ENCODE measurements around the gene KIAA1328. TPM values are rescaled to one million over a fixed set of nuclear protein-coding genes. Genes with fewer than 3 reads are reported as not detected.

Gene KIAA1328
- total and polyA plus RNA-seq, 9 of the 15 experiments (the other 6 are each of a cell fraction or from before 2014, with no cell fraction given): 4.0 to 8.6 (median 7.4) TPM

GRCh38 chr18:36828630-36829361 lies at the start of gene KIAA1328, which contains the start of gene TPGS2 (continued):
- TF ChIP-seq FOXJ3 (CRISPR knock-in tag; IDR thresholded peaks at IDR 0.05) (no peak), ZNF324 (CRISPR knock-in tag; IDR thresholded peaks at IDR 0.05) (no peak), SMAD4 (CRISPR knock-in tag; conservative IDR thresholded peaks at IDR 0.05) (peak; percentile 86), PHB2 (IDR thresholded peaks at IDR 0.05; ENCODE audit: low read depth) (no peak), ZNF41 (CRISPR knock-in tag; conservative IDR thresholded peaks at IDR 0.05) (no peak), ATF6 (CRISPR knock-in tag; IDR thresholded peaks at IDR 0.05) (no peak), PYGO2 (tag; IDR thresholded peaks at IDR 0.05) (no peak), MCM3 (IDR thresholded peaks at IDR 0.05) (no peak), MAFK (IDR thresholded peaks at IDR 0.05; ENCODE audit: low read length) (no peak), TCFL5 (CRISPR knock-in tag; conservative IDR thresholded peaks at IDR 0.05) (no peak), GMEB1 (CRISPR knock-in tag; IDR thresholded peaks at IDR 0.05) (no peak; the same call in 1 of the 2 replicates), ELK1 (CRISPR knock-in tag; IDR thresholded peaks at IDR 0.05) (no peak), KLF10 (CRISPR knock-in tag; IDR thresholded peaks at IDR 0.05) (no peak), PCBP2 (IDR thresholded peaks at IDR 0.05; ENCODE audit: low read depth, low read length, poor library complexity, severe bottlenecking) (no peak), EWSR1 (IDR thresholded peaks at IDR 0.05; ENCODE audit: borderline replicate concordance, low read depth, partially characterized antibody) (no peak), NRF1 (conservative IDR thresholded peaks at IDR 0.05 in 1 of 2, IDR thresholded peaks at IDR 0.05 in 1 of 2) (peak; percentile 89 to 90), BHLHE40 (IDR thresholded peaks at IDR 0.05; ENCODE audit: low read length) (peak; percentile 58), MEIS2 (IDR thresholded peaks at IDR 0.05; ENCODE audit: partially characterized antibody) (peak; percentile 44), LCOR (CRISPR knock-in tag; IDR thresholded peaks at IDR 0.05) (0 out of 2 replicates have a peak, but pooled peaks have one; percentile 37), TFE3 (CRISPR knock-in tag; IDR thresholded peaks at IDR 0.05) (no peak), EHMT2 (IDR thresholded peaks at IDR 0.05) (no peak), EZH2 (IDR thresholded peaks at IDR 0.05; ENCODE audit: borderline replicate concordance, low read depth, low read length) (no peak)

Measured in K562 (cell line).